Measurements from ENCODE around the gene BICD2. TPM values are rescaled to one million over a fixed set of nuclear protein-coding genes. Genes with fewer than 3 reads are reported as not detected.

Gene BICD2
- polyA plus RNA-seq, 3 donors, result 13.8 to 29.4 (median 25.6) TPM

- Histone ChIP-seq H4K20me1 (ENCODE audit: insufficient read depth, low read length) (no peaks in the 10 kb centered on the region), H3K36me3 (replicated peaks in 1 of 2; ENCODE audit: control insufficient read depth in 1 of 2, insufficient read depth in 2 of 2, low read length in 2 of 2) (no peaks in the 10 kb centered on the region), H2AFZ (ENCODE audit: insufficient read depth, low read depth, low read length, poor library complexity, severe bottlenecking) (no peak overlapping the region), H3K4me1 (ENCODE audit: control insufficient read depth in 1 of 2, insufficient read depth in 2 of 2, low read length in 2 of 2) (no peaks in the 10 kb centered on the region), H3K27ac (ENCODE audit: low read depth in 1 of 2, low read length in 2 of 2) (no peak overlapping the region), H3K9ac (ENCODE audit: insufficient read depth, low read length, poor library complexity, severe bottlenecking) (no peak overlapping the region), H3K4me3 (replicated peaks in 1 of 3; ENCODE audit: low read depth in 2 of 3, low read length in 3 of 3) (no peak overlapping the region), H3K27me3 (ENCODE audit: control insufficient read depth in 2 of 2, insufficient read depth in 2 of 2, low read length in 2 of 2) (no peaks in the 10 kb centered on the region), H3K4me2 (replicated peaks; ENCODE audit: extremely low read depth, low read length, poor library complexity, severe bottlenecking) (no peak overlapping the region), H3K79me2 (ENCODE audit: insufficient read depth, low read length) (no peaks in the 10 kb centered on the region), H3K9me3 (replicated peaks in 1 of 2; ENCODE audit: control insufficient read depth in 1 of 2, insufficient read depth in 1 of 2, low read length in 2 of 2) (no peaks in the 10 kb centered on the region)
- no peak overlapping the region for H3K4me3 Mint-ChIP-seq
- 92% methylated on average over 10 of the region's 12 CpGs for WGBS (ENCODE audit: insufficient coverage)
- no peaks in the 10 kb centered on the region for H3K36me3 Mint-ChIP-seq
- H3K9me3 Mint-ChIP-seq, result peaks cover 0 to 3% (median 0%) of the 10 kb centered on the region in 7 donors
- peaks cover 0 to 3% (median 3%) of the 10 kb centered on the region in 3 donors for H3K27me3 Mint-ChIP-seq (ENCODE audit: low read depth in 3 of 3)
- peak overlapping the region in 1 of 7 donors; percentile 26 for H3K27ac Mint-ChIP-seq
- DNase-seq, result no peak
- intact Hi-C loops (cut with micrococcal nuclease), result no loop called here
- TF ChIP-seq CTCF (IDR thresholded peaks at IDR 0.05), result no peak
- H3K4me1 Mint-ChIP-seq, result no peaks in the 10 kb centered on the region
Measured at GRCh38 chr9:92680166-92681119, 84.2 kb downstream of the BICD2 start.

- 95% methylated on average over 9 of the region's 14 CpGs for WGBS (ENCODE audit: insufficient coverage)
Measured at GRCh38 chr9:92679413-92680165, 85.0 kb downstream of the BICD2 start.

More at GRCh38 chr9:92679413-92680165, 85.0 kb downstream of the BICD2 start:
- no peaks in the 10 kb centered on the region for H3K36me3 Mint-ChIP-seq
- peaks cover 2% of the 10 kb centered on the region for H3K4me1 Mint-ChIP-seq
- Histone ChIP-seq H3K9ac (ENCODE audit: insufficient read depth, low read length, poor library complexity, severe bottlenecking) (no peak overlapping the region), H2AFZ (ENCODE audit: insufficient read depth, low read depth, low read length, poor library complexity, severe bottlenecking) (no peak overlapping the region), H3K4me2 (replicated peaks; ENCODE audit: extremely low read depth, low read length, poor library complexity, severe bottlenecking) (no peak overlapping the region), H3K4me1 (ENCODE audit: control insufficient read depth in 1 of 2, insufficient read depth in 2 of 2, low read length in 2 of 2) (no peaks in the 10 kb centered on the region), H3K79me2 (ENCODE audit: insufficient read depth, low read length) (no peaks in the 10 kb centered on the region), H3K4me3 (replicated peaks in 1 of 3; ENCODE audit: low read depth in 2 of 3, low read length in 3 of 3) (no peak overlapping the region), H3K27ac (ENCODE audit: low read depth in 1 of 2, low read length in 2 of 2) (no peak overlapping the region), H3K27me3 (ENCODE audit: control insufficient read depth in 2 of 2, insufficient read depth in 2 of 2, low read length in 2 of 2) (no peaks in the 10 kb centered on the region), H3K36me3 (replicated peaks in 1 of 2; ENCODE audit: control insufficient read depth in 1 of 2, insufficient read depth in 2 of 2, low read length in 2 of 2) (no peaks in the 10 kb centered on the region), H4K20me1 (ENCODE audit: insufficient read depth, low read length) (no peaks in the 10 kb centered on the region), H3K9me3 (replicated peaks in 1 of 2; ENCODE audit: control insufficient read depth in 1 of 2, insufficient read depth in 1 of 2, low read length in 2 of 2) (no peaks in the 10 kb centered on the region)
- no peak for DNase-seq
- TF ChIP-seq CTCF (IDR thresholded peaks at IDR 0.05), result no peak
- H3K4me3 Mint-ChIP-seq, result no peak overlapping the region
- intact Hi-C loops (cut with micrococcal nuclease), result loop anchor here in 1 of 2 donors (10.0 kb wide), 1 partner anchor 885 kb away; no protein-coding TSS in a partner anchor
- peak overlapping the region in 1 of 7 donors; percentile 26 for H3K27ac Mint-ChIP-seq
- H3K27me3 Mint-ChIP-seq (ENCODE audit: low read depth in 3 of 3), result peaks cover 0 to 3% (median 3%) of the 10 kb centered on the region in 3 donors
- H3K9me3 Mint-ChIP-seq, result peaks cover 0 to 3% (median 0%) of the 10 kb centered on the region in 7 donors
